ENCODE measurements around the gene MRGPRG.

The MRGPRG gene

GRCh38 chr11:3221408-3222002, 2.9 kb upstream of the MRGPRG start:
- no peak for TF ChIP-seq CTCF (IDR thresholded peaks at IDR 0.05)

GRCh38 chr11:3220521-3221407, 2.2 kb upstream of the MRGPRG start:
- no peak for TF ChIP-seq CTCF (IDR thresholded peaks at IDR 0.05)

DNA sequence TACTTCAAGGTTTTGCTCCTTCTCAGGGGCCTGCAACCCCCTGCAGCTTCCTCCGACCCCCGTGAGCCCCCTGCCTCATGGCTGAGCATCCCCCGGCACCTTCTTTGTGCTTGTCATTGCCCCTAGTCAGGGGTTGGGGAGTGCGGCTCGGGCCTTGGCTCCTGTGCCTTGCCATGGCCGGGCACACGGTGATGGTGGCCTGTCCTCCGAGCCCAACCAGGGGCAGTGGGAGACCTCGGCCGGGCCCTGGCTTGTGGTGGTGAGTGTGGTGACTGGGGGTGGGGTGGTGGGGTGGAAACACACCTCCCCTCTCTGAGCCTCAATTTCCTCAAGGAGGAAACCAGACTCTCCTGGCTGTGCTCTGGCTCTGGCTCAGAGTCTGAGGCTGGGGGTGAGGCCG, 1.5 kb upstream of the MRGPRG start:
- TF ChIP-seq CTCF (IDR thresholded peaks at IDR 0.05) = no peak

DNA sequence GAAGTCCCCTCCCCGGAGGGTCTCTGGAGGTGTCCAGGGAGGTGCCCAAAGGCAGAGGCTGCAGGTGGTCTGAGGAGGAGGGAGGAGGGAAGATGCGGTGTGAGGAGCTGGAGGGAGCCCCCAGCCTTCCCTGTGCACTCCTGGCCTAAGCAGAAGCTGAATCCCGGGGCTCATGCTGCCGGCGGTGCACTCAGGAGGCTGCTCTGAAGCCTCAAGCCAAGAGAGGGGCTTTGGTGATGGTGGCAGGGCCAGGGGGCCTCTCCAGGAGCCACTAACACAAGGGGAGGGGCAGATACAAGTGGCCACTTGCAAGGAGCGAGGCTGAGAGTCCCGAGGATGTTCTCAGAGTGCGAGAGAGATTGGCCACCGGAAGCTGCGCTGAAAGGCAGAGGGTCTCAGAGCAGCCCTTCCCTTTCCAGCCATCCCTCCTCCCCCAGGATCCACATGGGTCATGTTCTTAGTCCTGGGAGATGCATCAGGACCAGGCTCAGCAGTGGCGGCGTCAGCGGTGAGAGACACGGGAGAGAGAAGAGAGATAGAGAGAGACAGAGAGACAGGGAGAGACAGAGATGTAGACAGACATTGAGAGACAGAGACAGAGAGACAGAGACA, 774 bp upstream of the MRGPRG start:
- no peak for TF ChIP-seq CTCF (IDR thresholded peaks at IDR 0.05)

DNA sequence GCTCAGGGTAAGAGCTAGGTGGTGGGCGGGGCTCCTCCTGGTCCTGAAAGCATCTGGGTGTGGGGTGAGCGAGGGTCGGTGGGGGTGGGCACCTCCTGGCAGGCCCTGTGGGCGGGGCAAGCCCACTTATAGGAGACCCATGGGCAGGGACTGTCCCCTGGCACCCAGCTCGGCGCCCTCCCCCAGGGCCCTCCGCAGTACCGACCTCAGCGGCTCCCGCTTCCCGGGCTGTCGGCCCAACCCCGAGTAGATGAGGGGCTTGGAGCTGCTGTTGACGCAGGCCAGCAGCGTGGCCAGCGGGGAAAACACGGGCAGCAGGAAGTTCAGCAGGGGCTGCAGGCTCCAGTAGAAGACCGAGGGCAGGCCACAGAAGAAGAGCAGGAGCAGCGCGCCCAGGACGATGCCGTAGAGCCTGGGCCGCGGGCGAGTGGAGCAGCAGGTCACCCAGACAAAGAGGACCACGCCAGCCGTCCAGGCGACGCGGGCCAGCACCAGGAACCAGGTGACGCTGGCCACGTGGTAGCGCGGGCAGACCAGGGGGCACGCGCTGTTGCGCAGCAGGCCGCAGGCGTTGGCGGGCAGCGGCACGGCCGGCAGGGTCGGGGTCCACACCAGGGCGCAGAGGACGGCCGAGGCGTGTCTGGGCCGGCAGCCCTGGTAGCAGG, 663 bp downstream of the MRGPRG start:
- no peak for TF ChIP-seq CTCF (IDR thresholded peaks at IDR 0.05)

- no peak for TF ChIP-seq CTCF (IDR thresholded peaks at IDR 0.05)
Observed at GRCh38 chr11:3216027-3216525, 2.5 kb downstream of the MRGPRG start.

DNA sequence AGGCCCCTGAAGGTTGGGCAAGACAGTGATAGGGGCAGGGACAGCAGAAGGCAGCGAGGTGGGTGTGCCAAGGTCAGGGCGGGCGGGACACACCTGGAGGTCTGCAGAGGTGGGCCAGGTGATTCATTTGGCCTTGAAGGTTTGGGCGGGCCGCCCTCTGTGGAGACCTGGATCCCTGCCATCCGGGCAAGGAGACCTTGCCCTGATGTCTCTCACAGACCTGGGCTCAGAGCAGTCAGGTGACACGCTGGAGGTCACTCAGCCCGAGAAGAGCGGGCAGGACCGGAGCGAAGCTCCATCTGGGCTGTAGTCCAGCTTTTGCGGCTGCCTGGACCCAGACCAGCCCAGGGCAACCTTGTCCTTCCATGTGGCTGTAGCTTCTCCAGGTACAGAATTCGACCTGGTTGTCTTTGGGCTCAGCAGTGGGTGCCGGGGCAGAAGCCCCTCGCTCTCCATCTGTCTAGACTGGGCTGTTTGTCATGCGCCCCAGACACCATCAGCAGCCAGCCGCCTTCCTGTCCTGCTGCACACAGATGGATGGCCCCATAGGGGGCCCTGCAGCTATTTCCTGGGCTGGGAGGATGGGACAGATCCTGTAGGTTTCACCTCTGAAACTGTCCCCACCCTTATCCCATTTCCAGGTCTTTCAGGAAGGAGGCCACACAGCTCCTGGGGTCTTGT, 3.1 kb downstream of the MRGPRG start:
- no peak for TF ChIP-seq CTCF (IDR thresholded peaks at IDR 0.05)

All from LNCAP (cell line).